H1 (cell line): ENCODE measurements around the gene KIAA1614. TPM values are rescaled to one million over a fixed set of nuclear protein-coding genes. Genes with fewer than 3 reads are reported as not detected.

Source experiments
- E2F6 ChIP-seq: IDR thresholded peaks from 2 replicates; pipeline ENCODE4 v1.6.1; 2012; ENCODE audit warnings: inconsistent platforms
- GTF2F1 ChIP-seq: IDR thresholded peaks from 2 replicates; pipeline ENCODE4 v1.6.1; 2012; ENCODE audit warnings: low read depth, low read length, improper control_type of control experiment, borderline replicate concordance
- polyA plus RNA-seq, 7 experiments: library from polyadenylated mRNA; depleted of rRNA in 3 of 7; stranded (reverse) in 5 of 7; unstranded in 2 of 7; fragments of >200 nt in 5 of 7; fragments of 200-250 nt in 2 of 7; gene quantifications; 1 replicate in 5 of 7; 2 replicates in 1 of 7; 4 replicates in 1 of 7; pipeline versions ENCODE4 v1.2.1 to v1.2.3, GENCODE V29; 2011 to 2013; ENCODE audit warnings: missing spikeins in 2 of 7, mixed read lengths in 2 of 7
- total RNA-seq: library from RNA; stranded (reverse); fragmentation: NEBNext Ultra II Directional; extraction: Animal tissue kit (Norgen Biotek cat#: 25700); gene quantifications from 2 replicates; pipeline ENCODE4 v1.2.1, GENCODE V29; 2021

Gene KIAA1614
- total and polyA plus RNA-seq, 2 of the 8 experiments (the other 6 are each of a cell fraction or from before 2014, with no cell fraction given): 1.3 to 3.1 TPM

GRCh38 chr1:180892272-180892671 lies 20.4 kb upstream of the KIAA1614 start (continued):
- TF ChIP-seq GTF2F1 (no peak), E2F6 (no peak)
